Retina (tissue), 1 donor: ENCODE results near the gene FBXL5.

Experiments
- DNase-seq: peaks from one replicate; pipeline ENCODE4 v3.0.0-alpha.2; 2016

FBXL5 gene, protein sequence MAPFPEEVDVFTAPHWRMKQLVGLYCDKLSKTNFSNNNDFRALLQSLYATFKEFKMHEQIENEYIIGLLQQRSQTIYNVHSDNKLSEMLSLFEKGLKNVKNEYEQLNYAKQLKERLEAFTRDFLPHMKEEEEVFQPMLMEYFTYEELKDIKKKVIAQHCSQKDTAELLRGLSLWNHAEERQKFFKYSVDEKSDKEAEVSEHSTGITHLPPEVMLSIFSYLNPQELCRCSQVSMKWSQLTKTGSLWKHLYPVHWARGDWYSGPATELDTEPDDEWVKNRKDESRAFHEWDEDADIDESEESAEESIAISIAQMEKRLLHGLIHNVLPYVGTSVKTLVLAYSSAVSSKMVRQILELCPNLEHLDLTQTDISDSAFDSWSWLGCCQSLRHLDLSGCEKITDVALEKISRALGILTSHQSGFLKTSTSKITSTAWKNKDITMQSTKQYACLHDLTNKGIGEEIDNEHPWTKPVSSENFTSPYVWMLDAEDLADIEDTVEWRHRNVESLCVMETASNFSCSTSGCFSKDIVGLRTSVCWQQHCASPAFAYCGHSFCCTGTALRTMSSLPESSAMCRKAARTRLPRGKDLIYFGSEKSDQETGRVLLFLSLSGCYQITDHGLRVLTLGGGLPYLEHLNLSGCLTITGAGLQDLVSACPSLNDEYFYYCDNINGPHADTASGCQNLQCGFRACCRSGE

DNA sequence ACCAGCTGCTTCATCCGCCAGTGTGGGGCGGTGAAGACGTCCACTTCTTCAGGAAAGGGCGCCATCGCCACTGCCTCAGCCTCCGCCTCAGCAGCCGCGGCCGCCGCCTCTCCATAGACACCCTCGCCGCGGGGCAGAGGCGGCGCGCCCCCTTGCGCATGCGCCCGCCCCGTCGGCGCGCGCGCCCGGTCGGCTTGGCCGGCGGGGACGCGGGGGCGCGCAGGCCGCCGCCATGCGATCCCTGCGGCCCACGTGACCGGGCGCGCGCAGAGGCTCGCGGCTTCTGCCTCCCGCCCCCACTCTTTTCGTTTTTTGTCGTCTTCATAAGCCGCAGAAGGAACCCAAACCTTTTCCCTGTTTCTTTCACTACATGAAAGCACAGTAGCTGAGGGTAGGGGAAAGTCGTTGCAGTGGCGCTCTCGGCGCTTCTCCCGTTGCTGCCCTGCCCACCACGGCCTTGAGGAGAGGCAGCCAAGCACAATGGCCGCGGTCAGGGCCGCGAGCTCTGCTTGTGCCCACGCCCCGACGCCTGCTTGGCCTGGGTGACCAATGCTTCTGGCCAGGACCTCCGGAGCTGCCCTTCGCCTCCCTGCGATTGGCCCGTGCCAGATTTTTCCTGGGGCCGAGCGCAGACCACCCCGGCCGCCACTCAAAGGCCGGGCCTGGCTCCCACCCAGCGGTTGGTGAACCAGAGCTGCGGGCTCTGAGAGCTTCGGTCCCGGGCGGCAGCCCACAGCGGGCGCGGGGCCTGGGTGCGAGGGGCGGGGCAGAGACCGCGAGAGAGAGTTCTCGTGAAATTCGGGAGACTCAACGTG is at the start of gene FBXL5:
Gene FBXL5 (minus strand): TSS at position 135 of the 815 bp plus-strand sequence. CDS start 70 bp downstream, at position 65.
- peak; percentile 98 for DNase-seq

- no peak for DNase-seq
Observed at GRCh38 chr4:15704129-15704528, 49.0 kb upstream of the FBXL5 start.

DNA sequence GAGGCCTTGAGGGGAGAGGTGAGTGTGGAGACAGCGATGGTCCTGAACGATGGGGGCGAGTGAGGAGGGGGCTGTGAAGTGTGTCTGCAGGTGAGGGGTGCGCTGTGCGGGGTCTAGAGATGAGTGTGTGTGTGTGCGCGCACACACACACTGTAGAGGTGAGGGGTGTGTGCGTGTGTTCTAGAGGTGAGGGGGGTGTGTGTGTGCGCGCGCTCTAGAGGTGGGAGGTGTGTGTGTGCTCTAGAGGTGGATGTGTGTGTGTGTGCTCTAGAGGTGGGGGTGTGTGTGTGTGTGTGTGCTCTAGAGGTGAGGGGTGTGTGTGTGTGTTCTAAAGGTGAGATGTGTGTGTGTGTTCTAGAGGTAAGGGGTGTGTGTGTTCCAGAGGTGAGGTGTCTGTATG is 48.3 kb upstream of the FBXL5 start:
- DNase-seq: no peak

- peak; percentile 75 for DNase-seq
Observed at GRCh38 chr4:15702941-15703403, 47.8 kb upstream of the FBXL5 start, which contains the start of gene BST1. Gene BST1 (plus strand): TSS chr4:15703065. CDS start chr4:15703145, 80 bp downstream.

- no peak for DNase-seq
Observed at GRCh38 chr4:15696866-15697265, 41.7 kb upstream of the FBXL5 start.

GRCh38 chr4:15695729-15696128 is 40.6 kb upstream of the FBXL5 start:
- DNase-seq: no peak

GRCh38 chr4:15695240-15695699 is 40.1 kb upstream of the FBXL5 start:
- DNase-seq: no peak

- DNase-seq: no peak
Observed at GRCh38 chr4:15694431-15694830, 39.3 kb upstream of the FBXL5 start.

DNA sequence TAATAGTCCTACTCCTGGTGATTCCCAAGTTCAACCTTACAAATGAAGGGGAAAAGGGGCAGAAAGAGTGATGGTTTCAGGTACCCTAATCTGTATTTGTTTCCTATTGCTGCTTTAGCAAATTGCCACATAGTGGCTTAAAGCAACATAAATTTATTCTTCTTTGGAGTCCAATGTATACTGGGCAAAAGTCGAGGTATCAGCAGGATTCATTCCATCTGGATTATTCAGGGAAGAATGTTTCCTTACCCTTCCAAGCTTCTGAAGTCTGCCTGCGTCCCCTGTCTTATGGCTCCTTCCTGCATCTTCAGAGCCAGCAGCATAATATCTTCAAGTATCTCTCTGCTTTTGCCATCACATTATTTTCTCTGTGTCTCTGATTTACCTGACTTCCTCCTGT is 37.4 kb upstream of the FBXL5 start:
- DNase-seq: no peak

- no peak for DNase-seq
Observed at GRCh38 chr4:15691346-15692135, 36.4 kb upstream of the FBXL5 start.

DNA sequence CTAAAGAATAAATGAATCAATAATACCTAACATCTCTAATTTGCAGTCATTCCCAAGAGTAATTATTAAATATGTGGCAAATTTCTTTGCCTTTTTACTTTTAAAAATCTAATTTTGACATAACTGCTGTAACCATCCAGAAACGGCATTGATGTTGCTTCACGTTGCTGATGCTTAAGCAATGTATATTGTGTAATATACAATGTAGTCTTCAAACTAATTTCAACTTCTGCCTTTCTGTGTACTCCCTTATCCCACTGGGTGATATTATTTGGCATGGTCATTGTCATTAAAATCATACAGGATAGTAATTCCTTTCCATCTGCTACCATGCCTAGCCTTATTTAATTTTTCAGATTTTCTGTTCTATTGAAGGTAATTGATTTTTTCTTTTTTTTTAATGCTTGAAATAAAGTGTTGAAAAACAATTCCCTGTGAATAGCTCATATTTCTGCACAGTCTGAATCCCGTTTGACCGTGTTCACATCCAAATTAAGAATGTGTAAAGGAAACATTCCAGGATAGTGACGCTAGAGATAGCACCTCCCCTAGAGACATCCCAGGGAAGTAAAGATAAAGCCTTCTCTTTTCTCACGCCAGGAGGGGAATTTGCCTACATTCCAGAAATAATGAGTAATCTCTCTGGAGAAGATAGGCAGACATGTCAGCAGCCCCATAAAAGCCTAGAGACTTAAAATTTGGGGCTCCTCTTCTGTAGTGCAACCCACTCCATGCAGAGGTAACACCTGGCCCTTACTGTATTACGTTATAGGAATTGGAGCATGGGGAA is 35.1 kb upstream of the FBXL5 start:
- DNase-seq: no peak

GRCh38 chr4:15689540-15689939 is 34.4 kb upstream of the FBXL5 start:
- DNase-seq: no peak

GRCh38 chr4:15688051-15688450 is 32.9 kb upstream of the FBXL5 start:
- no peak for DNase-seq

- DNase-seq: no peak
Observed at GRCh38 chr4:15684498-15684897, 29.3 kb upstream of the FBXL5 start.

- no peak for DNase-seq
Observed at GRCh38 chr4:15683143-15683495, 28.0 kb upstream of the FBXL5 start.

- no peak for DNase-seq
Observed at GRCh38 chr4:15682242-15683142, 27.3 kb upstream of the FBXL5 start.

DNA sequence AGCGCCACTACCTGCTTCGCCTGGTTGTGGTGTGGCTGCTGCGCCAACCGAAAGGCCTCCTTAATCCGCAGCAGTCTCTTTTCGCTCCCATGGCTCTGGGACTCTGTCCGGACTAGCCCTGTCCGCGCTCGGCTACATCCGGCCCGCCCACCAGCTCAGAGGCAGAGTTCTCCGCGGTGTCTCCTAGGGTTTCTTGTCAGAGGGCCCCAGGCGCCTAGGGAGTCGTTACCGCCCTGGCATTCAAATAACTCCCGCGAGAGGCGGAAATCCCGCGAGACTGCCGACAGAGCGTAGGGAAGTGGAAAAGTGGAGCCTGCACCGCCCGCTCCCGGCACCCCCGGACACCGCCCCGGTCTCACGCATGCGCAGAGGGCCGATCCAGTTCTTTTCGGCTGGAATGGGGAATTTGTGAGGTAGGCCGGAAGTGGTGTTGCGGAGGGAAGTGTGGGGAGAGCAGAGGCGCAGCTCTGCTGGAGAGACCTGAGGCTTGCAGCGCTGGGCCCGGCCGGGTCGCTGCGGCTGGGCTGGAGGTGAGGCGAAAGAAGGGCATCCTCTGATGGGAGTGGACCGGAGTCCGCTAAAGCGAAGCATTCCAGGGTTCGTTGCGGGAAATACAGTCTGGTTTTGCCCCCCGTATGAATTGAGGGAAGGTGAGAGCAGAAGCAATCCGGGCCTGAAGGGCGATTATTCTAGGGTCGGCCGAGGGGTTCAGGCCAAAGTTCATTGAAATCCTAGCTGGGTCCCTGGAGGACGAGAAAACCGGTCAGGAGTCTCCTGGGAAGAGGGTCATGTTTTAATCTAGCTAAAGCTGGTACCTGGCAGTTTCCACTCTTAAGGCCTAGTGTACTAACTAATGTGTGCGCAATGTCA is 26.4 kb upstream of the FBXL5 start, which contains the start of gene FAM200B:
Gene FAM200B (plus strand): TSS at position 456 of the 870 bp plus-strand sequence. CDS start 5,151 bp downstream, outside the sequence.
- DNase-seq: peak; percentile 99

DNA sequence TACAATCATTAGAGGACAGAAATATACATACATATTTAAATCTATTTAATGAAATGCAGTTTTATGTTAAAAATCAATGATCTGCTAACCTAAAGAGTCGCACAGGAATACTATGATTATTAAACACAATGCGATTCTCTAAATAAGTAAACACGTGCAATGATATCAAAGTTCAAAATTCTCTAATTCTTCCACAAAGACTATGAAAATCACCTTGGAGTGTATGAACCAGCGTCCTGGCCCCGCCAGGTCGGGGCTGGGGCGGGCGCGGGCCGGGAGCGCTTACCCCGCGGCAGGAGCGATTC is 25.9 kb upstream of the FBXL5 start:
- DNase-seq: no peak

- no peak for DNase-seq
Observed at GRCh38 chr4:15677507-15677988, 22.4 kb upstream of the FBXL5 start.
